CD4-positive, alpha-beta T cell treated with Interleukin-2 at 100 ng/mL for 4 hours (primary cell): ENCODE results near the gene ZFP69B.

Experiments
- DNase-seq: peaks from one replicate; pipeline ENCODE4 v3.0.0-alpha.2; 2020; ENCODE audit warnings: low spot score

ZFP69B gene

GRCh38 chr1:40449684-40450494 lies at the start of gene ZFP69B:
ZFP69B (plus strand) TSS chr1:40450476; CDS start chr1:40450962, 486 bp downstream.
- peak; percentile 86 for DNase-seq

GRCh38 chr1:40401473-40402201 lies 48.6 kb upstream of the ZFP69B start:
- DNase-seq: no peak

- peak; percentile 66 for DNase-seq
Measured at GRCh38 chr1:40404670-40405462, 45.4 kb upstream of the ZFP69B start.

GRCh38 chr1:40405812-40406211 lies 44.5 kb upstream of the ZFP69B start:
- DNase-seq: no peak

GRCh38 chr1:40407453-40407852 lies 42.8 kb upstream of the ZFP69B start:
- no peak for DNase-seq

GRCh38 chr1:40409467-40409866 lies 40.8 kb upstream of the ZFP69B start:
- no peak for DNase-seq

GRCh38 chr1:40411294-40411693 lies 39.0 kb upstream of the ZFP69B start:
- DNase-seq: no peak

GRCh38 chr1:40411843-40412242 lies 38.4 kb upstream of the ZFP69B start:
- DNase-seq: no peak

- DNase-seq: no peak
Measured at GRCh38 chr1:40413527-40414252, 36.6 kb upstream of the ZFP69B start.

- no peak for DNase-seq
Measured at GRCh38 chr1:40414331-40414730, 35.9 kb upstream of the ZFP69B start.

- DNase-seq: no peak
Measured at GRCh38 chr1:40416709-40417108, 33.6 kb upstream of the ZFP69B start.

- no peak for DNase-seq
Measured at GRCh38 chr1:40421431-40422384, 28.6 kb upstream of the ZFP69B start.

GRCh38 chr1:40422630-40423263 lies 27.5 kb upstream of the ZFP69B start:
- no peak for DNase-seq

GRCh38 chr1:40423264-40423642 lies 27.0 kb upstream of the ZFP69B start:
- no peak for DNase-seq

- no peak for DNase-seq
Measured at GRCh38 chr1:40423951-40424618, 26.2 kb upstream of the ZFP69B start.

- DNase-seq: no peak
Measured at GRCh38 chr1:40425198-40425597, 25.1 kb upstream of the ZFP69B start.

- no peak for DNase-seq
Measured at GRCh38 chr1:40431385-40431784, 18.9 kb upstream of the ZFP69B start.

- DNase-seq: no peak
Measured at GRCh38 chr1:40432644-40433390, 17.5 kb upstream of the ZFP69B start.

- no peak for DNase-seq
Measured at GRCh38 chr1:40435471-40435870, 14.8 kb upstream of the ZFP69B start.
